Stimulated activated CD4-positive, alpha-beta T cell treated with anti-CD3 and anti-CD28 coated beads, Interleukin-12 subunit alpha, Interleukin-12 subunit beta, amount 100 ng/mL, for 4 hours (primary cell): ENCODE data around the gene SERGEF.

Experiments used
- DNase-seq: peaks from one replicate; pipeline ENCODE4 v3.0.0-alpha.2; 2020

SERGEF gene

DNA sequence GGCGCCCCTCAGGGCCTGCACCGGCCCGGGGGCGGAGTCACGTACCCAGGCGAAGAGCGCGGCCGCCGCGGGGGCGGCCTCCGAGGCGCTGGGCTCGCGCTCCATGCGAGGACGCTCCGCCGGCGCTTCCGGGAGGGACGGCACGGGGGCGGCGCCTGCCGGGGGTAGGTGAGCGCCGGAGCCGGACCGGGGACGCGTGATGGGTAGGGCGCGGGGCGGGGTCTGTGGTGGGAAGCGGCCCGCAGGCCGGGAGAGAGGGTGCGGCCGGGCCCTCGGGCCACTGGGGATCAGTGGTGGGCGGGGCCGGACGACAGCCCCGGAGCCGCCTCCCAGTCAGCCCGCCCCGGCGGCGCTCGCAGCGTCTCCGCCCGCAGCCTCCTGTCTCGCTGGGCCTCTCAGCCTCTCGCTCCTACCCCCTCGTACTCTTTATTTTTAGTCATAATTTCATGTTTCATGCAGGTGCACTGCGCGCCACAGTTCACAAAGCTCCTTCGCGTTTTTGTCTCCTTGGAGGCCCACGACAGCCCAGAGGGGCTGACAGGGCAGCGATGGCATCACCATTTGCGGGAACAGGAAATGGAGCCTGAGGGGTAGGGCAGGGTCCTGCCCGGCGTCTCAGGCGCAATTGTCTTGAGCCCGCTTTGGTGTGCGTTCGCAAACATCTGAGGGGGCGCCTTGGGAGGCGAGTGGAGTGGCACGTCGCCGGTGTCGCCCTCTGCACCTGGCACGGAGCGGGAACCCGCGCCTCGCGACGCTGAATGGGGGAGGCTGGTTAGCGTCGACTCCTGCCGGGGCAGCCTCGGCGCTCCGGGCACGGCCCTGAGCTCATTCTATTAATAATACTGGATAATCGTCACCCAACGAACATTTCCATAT lies at the start of gene SERGEF:
Gene SERGEF (minus strand): TSS at position 142 of the 876 bp plus-strand sequence. CDS start 37 bp downstream, at position 105.
- DNase-seq: peak; percentile 94

DNA sequence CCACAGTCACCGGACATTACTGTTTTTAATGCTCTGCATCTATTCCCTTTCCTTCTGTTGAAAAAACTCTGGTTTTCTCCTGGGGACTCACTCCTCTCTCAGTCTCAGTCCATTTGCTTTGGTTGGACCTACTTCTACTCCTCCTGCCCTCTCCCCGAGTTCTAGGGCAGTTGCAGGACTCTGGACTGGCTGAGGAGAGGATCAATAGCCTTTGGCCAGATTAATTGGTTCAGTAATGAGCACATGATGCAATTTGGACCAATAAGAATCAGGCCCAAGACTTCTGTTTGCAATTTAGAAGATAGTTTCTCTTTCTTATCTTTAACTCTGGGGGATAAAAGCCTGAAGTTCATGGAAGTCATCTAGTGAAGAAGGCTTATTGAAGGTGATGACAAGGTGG lies 48.5 kb upstream of the SERGEF start:
- no peak for DNase-seq

DNA sequence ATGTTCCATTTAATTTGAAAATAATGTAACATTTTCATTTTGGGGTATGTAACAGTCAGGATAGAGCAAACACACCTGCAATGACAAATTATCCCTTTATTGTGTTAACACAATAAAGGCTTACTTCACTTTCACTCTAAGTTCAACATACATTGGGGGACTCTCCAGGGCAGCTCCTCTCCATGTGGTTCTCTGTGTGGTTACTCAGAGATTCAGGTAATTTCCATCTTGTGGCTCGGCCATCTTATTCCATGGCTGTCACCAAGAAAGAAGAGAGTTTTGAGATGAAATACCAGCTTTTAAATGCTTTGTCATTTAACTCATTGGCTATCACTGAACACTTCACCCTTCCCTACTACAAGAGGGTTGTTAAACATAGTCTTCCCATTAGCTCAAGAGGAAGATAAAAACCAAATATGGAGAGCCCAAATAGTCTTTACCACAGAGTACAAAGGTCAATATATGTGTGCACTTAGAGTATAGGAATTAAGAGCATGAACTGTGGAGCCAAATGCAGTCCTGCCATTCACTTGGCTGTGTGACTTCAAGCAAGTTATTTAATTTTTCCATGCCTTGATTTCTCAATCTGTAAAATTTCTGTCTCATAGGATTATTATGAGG lies 43.8 kb upstream of the SERGEF start:
- no peak for DNase-seq

DNA sequence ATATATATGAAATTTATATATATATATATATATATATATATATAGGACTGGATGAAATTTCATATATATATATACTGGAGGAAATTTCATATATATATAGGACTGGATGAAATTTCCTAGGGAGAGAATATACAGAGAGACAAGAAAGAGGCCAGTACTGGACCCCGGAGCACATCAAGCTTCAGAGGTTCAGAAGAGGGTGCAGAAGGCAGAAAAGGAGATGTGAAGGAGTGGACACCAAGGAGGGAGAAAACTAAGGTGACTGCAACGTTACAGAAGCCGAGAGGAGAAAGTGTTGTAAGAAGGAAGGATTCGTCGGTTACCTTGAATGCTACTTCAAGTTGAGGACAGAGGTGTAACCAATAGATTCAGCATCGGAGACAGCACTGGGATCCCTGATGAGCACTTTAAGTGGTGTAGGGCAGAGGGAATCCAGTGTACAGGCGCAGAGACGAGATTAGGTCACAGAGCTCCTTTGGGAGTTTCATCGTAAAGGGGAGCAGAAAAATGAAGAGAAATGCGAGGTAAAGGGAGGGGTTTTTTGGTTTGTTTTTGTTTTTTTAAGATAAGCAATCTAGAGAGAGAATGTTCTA lies 41.8 kb upstream of the SERGEF start:
- no peak for DNase-seq

DNA sequence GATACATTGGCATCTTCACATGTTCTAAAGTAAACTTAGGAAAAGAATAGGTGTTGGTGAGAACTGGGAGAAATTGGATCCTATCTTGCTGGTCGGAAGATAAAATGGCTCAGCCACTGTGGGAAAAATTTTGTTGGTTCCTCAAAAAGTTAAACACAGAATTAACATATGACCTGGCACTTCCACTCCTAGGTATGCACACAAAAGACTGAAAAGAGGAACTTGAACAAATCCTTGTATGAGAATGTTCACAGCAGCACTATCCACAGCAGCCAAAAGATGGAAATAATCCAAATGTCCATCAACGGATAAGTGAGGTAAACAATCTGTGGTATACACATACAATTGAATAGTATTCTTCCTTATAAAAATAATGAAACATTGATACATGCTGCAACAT lies 38.0 kb upstream of the SERGEF start:
- DNase-seq: no peak

DNA sequence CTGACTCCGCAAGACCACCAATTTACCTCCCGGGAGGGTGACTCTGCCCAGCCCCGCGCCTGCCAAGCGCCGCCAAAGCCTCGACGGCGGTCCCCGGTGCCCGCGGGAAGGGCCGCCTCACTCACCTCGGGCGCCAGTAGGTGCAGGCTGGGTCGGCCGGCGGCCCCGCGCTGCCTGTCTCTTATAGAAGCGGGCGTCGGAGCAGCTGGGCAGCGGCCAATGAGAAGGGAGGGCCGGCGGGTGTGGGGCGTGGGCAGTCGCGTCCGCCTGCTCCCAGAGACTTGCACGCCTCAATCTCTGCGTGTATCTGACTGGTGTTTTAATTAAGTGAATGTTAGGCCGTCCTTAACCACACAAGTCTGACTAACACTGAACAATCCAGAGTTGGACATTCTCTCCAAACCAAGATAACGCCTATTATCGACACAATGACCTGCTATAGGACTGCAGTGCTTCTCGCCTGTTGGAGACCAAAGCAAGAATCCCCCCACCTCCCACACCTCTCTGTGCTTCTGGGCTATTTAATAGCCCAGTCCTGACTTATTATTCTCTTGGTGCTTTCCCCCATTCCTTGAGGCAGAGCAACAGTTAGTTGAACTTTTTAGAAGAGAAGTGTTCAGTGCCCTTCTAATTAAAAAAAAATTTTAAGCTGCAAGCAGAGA lies 33.4 kb upstream of the SERGEF start, which contains the start of gene TPH1:
Gene TPH1 (minus strand): TSS at position 154 of the 662 bp plus-strand sequence. CDS start 5,507 bp downstream, outside the sequence.
- no peak for DNase-seq

DNA sequence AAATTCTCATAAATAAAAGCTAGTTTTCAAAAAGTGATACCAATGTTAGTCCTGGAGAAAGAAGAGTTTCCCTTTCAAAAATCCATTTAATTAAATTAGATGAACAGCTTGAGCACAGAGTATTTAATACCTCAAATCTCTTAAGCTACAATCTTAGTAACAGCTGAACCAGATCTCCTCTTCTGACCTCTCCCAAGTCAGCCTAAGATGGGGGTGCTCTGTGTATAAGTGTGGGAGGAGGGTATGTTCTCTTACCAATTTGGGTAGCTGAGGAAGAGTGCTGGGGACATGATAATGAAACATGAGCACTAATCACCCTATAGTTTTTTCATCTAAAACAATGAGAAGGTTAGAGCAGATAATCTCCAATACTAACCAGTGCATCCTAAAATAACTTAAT lies 23.6 kb upstream of the SERGEF start:
- DNase-seq: no peak

DNA sequence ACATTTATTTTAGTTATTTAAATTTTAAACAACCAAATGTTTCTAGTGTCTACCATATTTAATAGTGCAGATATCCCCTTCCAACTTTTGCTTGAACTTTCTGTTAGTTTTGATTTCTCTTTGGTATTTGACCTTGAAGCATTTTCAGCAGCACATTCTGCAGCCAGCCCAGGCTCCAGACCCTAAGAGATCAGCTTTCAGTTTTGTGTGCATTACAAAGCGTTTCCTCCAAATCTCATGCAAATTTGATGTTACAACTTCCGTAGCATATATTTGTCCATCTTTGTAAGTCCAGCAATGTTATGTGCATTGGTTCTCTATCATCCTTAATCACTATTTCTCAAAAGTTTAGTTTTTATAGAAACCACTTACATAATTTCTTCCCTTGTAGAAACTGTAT lies 14.6 kb upstream of the SERGEF start:
- no peak for DNase-seq

DNA sequence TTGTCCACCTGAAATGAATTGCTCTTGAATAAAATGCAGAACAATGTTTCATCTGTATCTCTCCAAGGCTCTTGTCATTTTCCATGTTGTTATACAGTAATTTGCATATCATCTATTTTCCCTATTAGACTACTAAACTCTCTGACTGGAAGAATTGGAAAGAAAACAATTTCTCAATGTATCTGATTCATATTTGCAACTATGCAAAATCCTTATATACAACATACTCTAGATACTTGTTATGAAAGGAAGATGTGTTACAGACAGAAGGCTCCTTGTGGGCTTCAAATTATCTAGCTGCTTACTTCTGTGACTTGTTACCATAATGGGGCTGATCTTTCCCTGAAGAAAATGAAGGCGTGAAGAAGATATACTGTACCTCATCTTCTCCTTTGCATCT lies 9.6 kb upstream of the SERGEF start:
- DNase-seq: no peak

DNA sequence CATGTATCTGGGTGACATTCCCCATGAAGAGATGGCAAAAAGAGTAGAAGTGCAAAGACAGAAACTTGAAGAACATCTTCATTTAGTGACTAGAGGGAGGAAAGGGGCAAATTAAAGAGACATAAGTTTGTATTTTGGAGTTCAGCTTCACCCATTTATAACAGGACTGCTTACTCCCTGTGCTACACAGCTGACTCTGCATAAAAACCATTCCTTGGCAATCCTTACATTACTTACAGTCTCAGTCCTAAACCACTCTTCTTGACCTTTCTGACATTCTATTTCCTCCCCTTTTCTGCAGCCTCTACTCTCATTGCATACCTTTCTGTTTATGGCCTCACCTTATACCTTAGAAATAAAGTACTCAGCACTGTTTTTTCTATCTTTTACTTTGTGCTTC lies 6.8 kb upstream of the SERGEF start:
- DNase-seq: no peak

DNA sequence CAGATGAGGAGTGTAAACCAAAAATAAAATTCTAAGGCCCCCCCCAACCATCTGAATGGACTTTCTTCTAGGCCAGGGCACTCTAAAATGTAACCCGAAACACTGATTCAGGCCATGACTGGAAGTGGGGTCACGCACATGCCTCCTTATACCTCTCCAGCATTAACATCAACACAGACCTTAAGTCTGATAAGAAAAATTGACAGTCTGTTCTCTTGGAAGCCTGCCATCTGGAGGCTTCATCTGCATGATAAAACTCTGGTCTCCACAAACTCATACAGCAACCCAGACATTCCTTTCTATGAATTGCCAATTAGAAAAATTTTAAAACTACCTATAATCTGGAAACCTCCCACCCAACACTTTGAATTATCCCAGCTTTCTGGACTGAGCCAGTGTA lies 3.9 kb upstream of the SERGEF start:
- no peak for DNase-seq

DNA sequence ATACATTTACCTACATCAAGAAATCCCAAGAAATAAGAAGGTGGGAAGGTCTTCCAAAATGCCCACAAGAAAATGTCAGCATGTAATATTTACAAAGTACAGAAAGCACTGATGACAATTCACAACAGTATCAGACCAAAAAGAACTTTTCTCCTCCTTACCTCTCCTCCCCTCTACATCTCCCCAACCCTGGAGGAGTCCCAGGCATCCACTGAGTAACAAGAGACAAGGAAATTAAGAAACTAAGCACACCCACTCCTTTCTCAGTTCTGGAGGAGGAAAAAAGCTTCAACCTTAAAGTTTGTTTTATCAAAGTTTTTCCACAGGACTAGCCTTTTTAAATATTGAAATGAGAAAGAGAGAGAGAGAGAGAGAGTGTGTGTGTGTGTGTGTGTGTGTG lies 2.0 kb upstream of the SERGEF start:
- no peak for DNase-seq

DNA sequence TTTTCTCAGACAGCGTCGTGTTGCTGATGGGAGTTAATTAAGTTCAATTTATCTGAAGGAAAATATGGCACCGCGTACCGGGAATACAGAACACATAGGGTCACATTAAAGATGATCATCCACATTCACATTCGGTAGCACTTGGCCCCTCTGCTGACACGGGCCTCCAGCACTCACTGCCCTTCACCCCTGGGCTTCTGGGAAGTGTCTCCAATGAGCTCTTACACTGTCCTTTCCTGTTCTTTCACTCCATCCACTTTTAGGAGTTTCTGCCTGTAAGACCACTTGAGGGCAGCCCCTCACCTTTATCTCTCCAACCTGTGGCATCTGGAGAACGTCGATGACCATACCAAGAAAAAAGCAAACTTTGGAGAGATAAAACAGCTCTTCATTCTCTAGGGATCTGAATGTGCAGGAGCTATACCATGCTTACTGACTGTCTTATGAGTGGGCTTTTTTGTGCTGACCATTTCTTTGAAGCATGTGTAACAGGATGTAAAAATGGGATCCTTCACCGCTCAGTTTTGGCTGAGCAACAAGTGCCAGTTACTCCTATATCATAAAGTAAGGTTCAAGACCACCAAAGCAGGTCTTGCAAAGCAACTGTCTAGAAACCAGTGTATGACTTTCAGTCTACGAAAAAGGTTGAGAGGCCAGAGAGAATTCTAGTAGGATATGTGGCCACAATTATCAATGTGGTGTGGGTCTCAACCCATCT lies 1.1 kb upstream of the SERGEF start:
- no peak for DNase-seq

DNA sequence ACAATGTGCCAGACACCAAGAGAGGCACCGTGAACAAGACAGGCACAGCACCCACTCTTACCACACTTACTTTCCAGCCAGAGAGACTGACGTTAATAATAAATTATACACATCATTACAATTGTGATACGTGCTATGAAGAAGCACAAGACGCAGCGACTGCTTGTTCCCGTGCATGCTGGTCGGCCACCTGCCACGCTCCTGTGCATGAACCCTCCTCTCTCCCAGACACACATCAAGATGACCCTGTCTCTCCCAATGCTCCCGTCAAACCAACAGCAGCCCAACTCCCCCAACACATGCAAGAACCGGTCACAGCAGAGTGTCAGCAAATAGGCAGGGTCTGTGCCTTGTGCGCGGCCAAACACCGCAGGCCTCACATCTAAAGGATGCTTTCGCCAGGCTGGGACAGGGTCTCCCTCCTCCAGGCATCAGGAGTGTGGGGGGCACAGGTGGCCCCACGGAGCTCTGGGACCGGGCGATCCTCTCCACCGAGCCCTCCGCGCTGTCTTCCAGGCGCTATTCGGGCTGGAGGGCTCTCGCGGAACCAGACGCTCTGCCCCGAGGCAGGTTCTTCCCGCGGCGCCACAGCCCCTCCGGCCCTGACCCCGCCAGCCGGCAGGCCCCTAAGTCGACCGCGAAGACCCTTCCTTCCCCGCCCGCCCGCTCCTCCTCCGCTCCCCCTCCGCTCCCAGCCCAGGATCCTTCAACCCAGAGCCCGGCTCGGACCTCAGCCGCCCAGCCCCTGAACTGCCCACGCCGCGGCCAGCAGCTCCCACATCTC lies 533 bp downstream of the SERGEF start:
- peak; percentile 16 for DNase-seq

DNA sequence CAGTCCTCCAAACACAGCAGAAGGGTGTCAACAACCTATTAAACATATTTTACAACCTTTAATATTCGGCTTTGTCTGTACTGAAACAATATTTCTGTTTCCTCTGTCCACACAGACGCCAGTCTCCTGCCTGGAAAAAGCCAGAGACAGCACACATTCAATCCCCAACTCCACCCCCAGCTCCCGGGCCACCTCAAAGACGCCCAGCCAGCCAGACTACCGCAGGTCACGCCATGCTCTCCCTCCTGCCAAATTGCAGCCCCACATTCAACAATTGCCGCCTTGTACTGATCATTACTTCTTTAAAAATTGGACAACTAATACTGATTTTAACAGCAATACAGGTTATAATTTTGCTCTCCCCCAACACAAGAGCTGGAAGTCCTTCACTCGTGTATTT lies 1.2 kb downstream of the SERGEF start:
- no peak for DNase-seq

DNA sequence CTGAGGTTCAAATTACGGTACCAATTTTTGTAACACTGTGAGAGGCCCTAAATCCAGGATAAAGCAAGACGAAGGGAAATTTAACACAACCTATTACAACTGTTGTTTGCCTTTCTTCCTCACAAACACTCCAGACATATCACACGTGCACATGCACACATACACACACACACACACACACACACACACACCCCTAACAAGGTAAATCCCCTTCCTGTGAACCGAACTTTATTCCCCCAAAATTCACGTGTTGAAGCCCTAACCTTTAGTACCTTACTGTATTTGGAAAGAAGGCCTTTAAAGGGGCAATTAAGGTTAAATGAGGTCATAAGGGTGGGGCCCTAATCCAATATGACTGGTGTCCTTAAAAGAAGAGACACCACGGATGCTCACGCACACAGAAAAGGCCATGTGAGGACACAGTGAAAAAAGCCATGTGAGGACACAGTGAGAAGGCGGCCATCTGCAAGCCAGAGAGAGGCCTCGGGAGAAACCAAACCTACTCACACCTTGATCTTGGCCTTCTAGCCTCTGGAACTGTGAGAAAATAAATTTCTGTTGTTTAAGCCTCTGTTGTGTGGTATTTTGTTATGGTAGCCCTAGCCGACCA lies 1.8 kb downstream of the SERGEF start:
- no peak for DNase-seq

DNA sequence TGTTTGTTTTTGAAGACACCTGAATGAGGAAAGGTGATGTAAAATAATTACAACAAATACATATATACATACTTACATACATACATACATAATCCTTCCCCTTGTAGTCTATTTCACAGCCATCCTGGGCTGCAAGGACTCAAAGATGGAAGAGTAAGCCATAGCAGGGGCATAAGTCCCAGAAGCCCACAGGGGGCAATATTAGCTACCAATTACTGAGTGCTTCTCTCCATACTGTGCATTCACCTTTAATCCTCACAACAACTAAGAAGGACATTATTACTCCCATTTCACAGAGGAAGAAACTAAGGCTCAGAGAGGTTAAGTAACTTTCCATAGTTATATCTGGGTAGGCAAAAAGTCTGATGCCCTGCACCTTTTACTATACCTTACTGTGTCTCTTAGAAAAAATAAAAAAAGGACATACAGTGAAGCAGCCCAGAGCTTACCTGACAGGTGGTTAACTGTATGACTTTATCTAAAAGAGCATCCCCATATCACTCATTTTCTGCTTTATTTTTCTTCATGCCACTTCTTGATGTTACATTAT lies 2.7 kb downstream of the SERGEF start:
- no peak for DNase-seq

DNA sequence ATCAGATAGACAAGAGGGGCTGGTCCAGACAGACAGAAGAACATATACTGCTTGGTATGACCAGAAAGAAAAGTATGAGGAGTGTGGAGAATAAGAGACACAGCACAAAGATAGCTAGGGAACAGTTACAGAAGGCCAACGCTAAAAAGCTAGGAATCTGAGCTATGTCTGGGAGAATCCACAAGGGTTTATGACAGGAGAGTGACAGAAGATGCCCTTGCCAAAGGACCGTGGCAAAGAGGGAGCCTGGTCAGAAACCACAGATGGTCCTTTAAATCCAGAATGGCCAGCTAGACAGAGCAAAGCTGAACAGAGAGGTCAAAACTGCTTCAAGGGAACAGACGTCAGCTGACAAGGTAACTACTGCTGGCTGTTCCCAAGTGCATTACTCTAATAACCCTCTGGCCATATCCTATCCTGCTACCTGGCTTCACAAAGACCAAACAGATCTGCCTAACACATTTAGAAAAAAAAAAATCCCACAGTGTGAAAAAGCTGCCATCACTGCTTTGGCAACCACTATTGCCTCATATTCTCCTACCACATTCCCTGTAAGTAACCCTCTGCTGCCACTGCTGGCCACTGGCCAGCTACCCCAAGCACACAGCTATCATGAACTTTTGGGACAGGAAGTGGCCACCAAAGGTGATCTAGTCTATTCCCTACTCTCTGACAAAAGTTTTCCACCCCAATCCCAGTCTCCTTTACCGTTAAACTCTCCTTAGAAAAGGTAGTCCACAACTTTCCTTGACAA lies 7.3 kb downstream of the SERGEF start:
- DNase-seq: no peak

DNA sequence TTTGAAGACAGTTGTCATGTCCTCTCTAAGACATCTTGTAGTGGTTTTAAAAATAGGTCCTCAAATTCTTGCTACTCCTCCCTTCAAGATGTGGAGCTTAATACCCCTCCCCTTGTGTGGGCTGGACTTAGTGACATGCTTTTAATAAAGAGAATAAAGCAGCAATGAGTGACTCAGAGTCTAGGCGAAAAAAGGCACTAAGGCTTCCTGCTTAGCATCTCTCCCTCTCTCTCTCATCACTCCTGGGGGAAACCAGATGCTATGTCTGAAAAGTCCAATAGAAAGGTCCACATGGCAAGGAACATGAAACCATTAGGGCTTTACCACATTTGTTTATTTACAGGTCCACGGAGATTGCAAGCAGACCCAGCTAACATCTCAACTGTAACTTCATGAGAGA lies 11.7 kb downstream of the SERGEF start:
- DNase-seq: no peak

DNA sequence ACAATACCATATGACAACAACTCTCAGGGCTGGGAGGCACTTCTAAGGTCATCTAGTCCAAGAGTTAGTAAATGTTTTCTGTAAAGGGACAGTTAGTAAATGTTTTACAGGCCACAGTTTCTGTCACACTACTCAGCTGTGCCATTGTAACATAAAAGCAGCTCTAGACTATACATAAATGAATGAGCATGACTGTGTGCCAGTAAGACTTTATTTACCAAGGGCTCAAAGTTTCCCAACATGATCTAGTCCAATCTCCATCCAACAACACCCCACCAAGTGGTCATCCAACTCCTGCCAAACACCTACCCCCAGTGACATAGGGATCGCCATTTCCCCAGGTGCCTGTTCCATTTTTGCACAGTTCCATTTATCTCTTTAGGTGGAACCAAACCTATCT lies 12.1 kb downstream of the SERGEF start:
- DNase-seq: no peak
